ENCODE data around the gene PPIL1. TPM values are rescaled to one million over a fixed set of nuclear protein-coding genes. Genes with fewer than 3 reads are reported as not detected.

PPIL1 gene
- total and polyA plus RNA-seq, 2 of the 13 experiments (the other 11 are each of a cell fraction or from before 2014, with no cell fraction given): 74.2 to 144 TPM

DNA sequence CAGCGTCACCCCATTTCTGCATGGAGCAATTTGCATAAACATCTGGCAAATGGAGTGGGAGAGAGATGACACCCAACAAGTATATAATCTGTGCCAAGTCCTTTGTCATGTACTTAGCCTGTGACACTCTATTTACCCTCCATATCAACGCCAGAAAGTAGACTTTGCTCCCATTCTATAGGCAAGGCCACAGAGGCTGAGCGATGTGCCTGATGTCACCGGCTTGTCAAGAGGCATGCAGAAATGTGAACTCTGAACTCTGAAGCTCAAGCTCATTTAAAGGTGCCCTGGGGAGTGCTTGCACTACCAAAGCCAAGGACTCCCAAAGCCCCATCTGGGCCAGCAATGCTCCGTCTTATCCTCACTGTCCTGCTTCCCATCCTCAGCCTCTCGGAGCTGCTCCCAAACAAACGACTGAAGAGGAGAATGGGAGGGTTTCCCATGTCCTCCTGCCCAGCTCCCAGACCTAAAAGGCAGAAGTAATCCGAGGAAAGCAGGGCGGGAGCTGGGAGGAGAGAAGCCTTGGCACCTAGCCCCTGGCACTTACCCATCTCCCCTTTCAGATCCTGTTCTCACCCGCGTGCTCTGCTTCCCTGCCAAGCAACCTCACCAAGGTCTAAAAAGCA is 44.6 kb downstream of the PPIL1 start (continued):
- TF ChIP-seq, protein P1, sequence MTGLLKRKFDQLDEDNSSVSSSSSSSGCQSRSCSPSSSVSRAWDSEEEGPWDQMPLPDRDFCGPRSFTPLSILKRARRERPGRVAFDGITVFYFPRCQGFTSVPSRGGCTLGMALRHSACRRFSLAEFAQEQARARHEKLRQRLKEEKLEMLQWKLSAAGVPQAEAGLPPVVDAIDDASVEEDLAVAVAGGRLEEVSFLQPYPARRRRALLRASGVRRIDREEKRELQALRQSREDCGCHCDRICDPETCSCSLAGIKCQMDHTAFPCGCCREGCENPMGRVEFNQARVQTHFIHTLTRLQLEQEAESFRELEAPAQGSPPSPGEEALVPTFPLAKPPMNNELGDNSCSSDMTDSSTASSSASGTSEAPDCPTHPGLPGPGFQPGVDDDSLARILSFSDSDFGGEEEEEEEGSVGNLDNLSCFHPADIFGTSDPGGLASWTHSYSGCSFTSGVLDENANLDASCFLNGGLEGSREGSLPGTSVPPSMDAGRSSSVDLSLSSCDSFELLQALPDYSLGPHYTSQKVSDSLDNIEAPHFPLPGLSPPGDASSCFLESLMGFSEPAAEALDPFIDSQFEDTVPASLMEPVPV (CRISPR knock-in tag; IDR thresholded peaks at IDR 0.05): no peak; the same call in 1 of the 2 replicates
- TF ChIP-seq NFE2L2 (IDR thresholded peaks at IDR 0.05; ENCODE audit: low read length) (no peak), BHLHE40 (IDR thresholded peaks at IDR 0.05; ENCODE audit: low read length) (0 out of 2 replicates have a peak, but pooled peaks have one; percentile 17), MAFK (conservative IDR thresholded peaks at IDR 0.05 in 1 of 2, IDR thresholded peaks at IDR 0.05 in 1 of 2; ENCODE audit: low read length in 2 of 2) (no peak), HNF4G (IDR thresholded peaks at IDR 0.05; ENCODE audit: borderline replicate concordance, low read depth, low read length) (peak; percentile 97), HNF4G (CRISPR knock-in tag; IDR thresholded peaks at IDR 0.05; ENCODE audit: borderline replicate concordance, low read depth) (peak; percentile 99), ZKSCAN1 (IDR thresholded peaks at IDR 0.05; ENCODE audit: low read length) (no peak), ZFP36L2 (CRISPR knock-in tag; IDR thresholded peaks at IDR 0.05) (no peak), ZNF333 (CRISPR knock-in tag; IDR thresholded peaks at IDR 0.05; ENCODE audit: borderline replicate concordance) (no peak)
- TF ChIP-seq, protein P2, sequence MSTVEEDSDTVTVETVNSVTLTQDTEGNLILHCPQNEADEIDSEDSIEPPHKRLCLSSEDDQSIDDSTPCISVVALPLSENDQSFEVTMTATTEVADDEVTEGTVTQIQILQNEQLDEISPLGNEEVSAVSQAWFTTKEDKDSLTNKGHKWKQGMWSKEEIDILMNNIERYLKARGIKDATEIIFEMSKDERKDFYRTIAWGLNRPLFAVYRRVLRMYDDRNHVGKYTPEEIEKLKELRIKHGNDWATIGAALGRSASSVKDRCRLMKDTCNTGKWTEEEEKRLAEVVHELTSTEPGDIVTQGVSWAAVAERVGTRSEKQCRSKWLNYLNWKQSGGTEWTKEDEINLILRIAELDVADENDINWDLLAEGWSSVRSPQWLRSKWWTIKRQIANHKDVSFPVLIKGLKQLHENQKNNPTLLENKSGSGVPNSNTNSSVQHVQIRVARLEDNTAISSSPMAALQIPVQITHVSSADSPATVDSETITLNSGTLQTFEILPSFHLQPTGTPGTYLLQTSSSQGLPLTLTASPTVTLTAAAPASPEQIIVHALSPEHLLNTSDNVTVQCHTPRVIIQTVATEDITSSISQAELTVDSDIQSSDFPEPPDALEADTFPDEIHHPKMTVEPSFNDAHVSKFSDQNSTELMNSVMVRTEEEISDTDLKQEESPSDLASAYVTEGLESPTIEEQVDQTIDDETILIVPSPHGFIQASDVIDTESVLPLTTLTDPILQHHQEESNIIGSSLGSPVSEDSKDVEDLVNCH (CRISPR knock-in tag; IDR thresholded peaks at IDR 0.05): no peak
- TF ChIP-seq, protein P3, sequence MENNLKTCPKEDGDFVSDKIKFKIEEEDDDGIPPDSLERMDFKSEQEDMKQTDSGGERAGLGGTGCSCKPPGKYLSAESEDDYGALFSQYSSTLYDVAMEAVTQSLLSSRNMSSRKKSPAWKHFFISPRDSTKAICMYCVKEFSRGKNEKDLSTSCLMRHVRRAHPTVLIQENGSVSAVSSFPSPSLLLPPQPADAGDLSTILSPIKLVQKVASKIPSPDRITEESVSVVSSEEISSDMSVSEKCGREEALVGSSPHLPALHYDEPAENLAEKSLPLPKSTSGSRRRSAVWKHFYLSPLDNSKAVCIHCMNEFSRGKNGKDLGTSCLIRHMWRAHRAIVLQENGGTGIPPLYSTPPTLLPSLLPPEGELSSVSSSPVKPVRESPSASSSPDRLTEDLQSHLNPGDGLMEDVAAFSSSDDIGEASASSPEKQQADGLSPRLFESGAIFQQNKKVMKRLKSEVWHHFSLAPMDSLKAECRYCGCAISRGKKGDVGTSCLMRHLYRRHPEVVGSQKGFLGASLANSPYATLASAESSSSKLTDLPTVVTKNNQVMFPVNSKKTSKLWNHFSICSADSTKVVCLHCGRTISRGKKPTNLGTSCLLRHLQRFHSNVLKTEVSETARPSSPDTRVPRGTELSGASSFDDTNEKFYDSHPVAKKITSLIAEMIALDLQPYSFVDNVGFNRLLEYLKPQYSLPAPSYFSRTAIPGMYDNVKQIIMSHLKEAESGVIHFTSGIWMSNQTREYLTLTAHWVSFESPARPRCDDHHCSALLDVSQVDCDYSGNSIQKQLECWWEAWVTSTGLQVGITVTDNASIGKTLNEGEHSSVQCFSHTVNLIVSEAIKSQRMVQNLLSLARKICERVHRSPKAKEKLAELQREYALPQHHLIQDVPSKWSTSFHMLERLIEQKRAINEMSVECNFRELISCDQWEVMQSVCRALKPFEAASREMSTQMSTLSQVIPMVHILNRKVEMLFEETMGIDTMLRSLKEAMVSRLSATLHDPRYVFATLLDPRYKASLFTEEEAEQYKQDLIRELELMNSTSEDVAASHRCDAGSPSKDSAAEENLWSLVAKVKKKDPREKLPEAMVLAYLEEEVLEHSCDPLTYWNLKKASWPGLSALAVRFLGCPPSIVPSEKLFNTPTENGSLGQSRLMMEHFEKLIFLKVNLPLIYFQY (CRISPR knock-in tag; IDR thresholded peaks at IDR 0.05; ENCODE audit: borderline replicate concordance): no peak; the same call in 1 of the 2 replicates
- TF ChIP-seq, protein P4, sequence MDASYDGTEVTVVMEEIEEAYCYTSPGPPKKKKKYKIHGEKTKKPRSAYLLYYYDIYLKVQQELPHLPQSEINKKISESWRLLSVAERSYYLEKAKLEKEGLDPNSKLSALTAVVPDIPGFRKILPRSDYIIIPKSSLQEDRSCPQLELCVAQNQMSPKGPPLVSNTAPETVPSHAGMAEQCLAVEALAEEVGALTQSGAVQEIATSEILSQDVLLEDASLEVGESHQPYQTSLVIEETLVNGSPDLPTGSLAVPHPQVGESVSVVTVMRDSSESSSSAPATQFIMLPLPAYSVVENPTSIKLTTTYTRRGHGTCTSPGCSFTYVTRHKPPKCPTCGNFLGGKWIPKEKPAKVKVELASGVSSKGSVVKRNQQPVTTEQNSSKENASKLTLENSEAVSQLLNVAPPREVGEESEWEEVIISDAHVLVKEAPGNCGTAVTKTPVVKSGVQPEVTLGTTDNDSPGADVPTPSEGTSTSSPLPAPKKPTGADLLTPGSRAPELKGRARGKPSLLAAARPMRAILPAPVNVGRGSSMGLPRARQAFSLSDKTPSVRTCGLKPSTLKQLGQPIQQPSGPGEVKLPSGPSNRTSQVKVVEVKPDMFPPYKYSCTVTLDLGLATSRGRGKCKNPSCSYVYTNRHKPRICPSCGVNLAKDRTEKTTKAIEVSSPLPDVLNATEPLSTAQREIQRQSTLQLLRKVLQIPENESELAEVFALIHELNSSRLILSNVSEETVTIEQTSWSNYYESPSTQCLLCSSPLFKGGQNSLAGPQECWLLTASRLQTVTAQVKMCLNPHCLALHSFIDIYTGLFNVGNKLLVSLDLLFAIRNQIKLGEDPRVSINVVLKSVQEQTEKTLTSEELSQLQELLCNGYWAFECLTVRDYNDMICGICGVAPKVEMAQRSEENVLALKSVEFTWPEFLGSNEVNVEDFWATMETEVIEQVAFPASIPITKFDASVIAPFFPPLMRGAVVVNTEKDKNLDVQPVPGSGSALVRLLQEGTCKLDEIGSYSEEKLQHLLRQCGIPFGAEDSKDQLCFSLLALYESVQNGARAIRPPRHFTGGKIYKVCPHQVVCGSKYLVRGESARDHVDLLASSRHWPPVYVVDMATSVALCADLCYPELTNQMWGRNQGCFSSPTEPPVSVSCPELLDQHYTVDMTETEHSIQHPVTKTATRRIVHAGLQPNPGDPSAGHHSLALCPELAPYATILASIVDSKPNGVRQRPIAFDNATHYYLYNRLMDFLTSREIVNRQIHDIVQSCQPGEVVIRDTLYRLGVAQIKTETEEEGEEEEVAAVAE (CRISPR knock-in tag; IDR thresholded peaks at IDR 0.05; ENCODE audit: borderline replicate concordance): 0 out of 2 replicates have a peak, but pooled peaks have one; percentile 6
- TF ChIP-seq, protein P5, sequence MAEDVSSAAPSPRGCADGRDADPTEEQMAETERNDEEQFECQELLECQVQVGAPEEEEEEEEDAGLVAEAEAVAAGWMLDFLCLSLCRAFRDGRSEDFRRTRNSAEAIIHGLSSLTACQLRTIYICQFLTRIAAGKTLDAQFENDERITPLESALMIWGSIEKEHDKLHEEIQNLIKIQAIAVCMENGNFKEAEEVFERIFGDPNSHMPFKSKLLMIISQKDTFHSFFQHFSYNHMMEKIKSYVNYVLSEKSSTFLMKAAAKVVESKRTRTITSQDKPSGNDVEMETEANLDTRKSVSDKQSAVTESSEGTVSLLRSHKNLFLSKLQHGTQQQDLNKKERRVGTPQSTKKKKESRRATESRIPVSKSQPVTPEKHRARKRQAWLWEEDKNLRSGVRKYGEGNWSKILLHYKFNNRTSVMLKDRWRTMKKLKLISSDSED (CRISPR knock-in tag; IDR thresholded peaks at IDR 0.05): no peak
- TF ChIP-seq, protein P6, sequence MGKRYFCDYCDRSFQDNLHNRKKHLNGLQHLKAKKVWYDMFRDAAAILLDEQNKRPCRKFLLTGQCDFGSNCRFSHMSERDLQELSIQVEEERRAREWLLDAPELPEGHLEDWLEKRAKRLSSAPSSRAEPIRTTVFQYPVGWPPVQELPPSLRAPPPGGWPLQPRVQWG (CRISPR knock-in tag; IDR thresholded peaks at IDR 0.05; ENCODE audit: borderline replicate concordance, low read depth): no peak

Measured in HepG2 (cell line).